Choroid plexus epithelial cell (primary cell): ENCODE results near the gene NBL1.

Source experiments
- DNase-seq: peaks from one replicate; pipeline ENCODE4 v3.0.0-alpha.2; 2010; ENCODE audit warnings: low read depth
- H3K4me3 ChIP-seq: 2 replicates; pipeline ENCODE4 v1.5.1; 2011; ENCODE audit warnings: low read depth, mild to moderate bottlenecking, control low read depth, low read length, moderate library complexity
- TF ChIP-seq, protein P1 (sequence below): conservative IDR thresholded peaks from 2 replicates; pipeline ENCODE4 v1.5.1; 2011; ENCODE audit warnings: low read depth, mild to moderate bottlenecking, control low read depth, inconsistent platforms, low read length, moderate library complexity

Gene NBL1

DNA sequence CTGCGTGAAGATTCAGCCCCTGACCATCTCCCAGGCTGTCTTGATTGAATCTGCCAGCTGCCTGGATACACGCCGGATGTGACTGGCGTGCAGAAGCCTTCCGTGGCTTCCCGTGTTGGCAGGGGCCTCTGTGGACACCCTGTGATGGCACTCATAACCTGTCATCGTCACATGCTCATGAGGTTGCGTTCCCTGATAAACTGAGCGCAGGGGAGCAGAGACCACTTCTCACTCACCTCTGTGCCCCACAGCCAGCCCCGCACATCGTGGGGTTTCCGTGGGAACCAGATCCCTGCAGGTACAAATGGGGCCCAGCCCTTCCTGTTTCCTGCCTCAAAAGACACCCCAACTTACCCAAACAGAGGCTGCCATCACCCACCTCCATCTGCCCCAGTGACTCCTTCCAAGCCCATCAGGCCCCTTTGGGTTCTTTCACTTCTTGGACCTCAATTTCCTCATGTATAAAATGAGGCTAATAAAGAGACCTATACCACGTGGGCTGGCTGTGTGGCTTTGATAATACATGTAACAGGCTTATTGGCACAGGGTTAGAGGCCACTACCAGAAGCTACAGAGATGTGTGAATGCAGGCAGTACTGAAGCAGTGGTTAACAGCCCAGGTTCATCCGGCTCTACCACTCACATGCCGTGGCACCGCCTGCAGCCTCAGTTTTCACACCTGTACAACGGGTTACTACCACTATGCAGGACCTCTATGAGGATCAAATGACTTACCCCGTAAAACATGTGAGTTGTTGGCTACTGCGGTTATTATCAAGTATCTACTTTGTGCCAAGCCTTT is 44.1 kb downstream of the NBL1 start:
- H3K4me3 ChIP-seq: no peak overlapping the region
- TF ChIP-seq, protein P1, sequence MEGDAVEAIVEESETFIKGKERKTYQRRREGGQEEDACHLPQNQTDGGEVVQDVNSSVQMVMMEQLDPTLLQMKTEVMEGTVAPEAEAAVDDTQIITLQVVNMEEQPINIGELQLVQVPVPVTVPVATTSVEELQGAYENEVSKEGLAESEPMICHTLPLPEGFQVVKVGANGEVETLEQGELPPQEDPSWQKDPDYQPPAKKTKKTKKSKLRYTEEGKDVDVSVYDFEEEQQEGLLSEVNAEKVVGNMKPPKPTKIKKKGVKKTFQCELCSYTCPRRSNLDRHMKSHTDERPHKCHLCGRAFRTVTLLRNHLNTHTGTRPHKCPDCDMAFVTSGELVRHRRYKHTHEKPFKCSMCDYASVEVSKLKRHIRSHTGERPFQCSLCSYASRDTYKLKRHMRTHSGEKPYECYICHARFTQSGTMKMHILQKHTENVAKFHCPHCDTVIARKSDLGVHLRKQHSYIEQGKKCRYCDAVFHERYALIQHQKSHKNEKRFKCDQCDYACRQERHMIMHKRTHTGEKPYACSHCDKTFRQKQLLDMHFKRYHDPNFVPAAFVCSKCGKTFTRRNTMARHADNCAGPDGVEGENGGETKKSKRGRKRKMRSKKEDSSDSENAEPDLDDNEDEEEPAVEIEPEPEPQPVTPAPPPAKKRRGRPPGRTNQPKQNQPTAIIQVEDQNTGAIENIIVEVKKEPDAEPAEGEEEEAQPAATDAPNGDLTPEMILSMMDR: no peak
- no peak for DNase-seq

DNA sequence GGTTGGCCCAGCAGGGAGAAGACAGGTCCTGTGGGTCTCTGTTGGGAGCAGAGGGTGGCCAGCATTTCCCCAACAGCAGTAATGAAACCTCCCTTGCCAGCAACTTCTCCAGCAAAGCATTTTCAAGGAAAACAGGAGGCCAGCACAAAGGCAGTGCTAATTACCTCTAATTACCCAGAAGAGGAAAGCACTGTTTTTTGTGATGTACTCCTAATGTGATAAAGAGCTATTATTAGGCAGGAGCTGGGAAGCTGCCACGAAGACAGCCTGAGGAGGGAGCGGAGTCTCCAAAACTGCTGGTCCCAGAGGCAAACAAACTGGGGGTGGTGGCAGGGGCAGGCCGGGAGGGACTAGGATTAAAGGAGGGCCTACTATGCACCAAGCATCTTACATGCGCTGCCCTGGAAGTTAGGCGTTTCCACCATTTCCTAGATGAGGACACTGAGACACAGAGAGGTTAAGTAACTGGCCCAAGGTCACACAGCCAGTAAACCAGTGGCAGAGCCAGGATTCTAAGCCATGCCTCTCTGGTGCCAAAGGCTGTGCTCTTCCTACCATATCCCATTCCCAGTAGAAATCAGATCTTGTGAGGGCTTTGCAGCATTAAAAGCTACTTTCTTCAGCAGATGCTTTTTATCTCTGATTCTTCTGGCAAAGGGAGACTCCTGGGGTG is 45.1 kb downstream of the NBL1 start:
- no peak overlapping the region for H3K4me3 ChIP-seq
- TF ChIP-seq, protein P1: no peak
- DNase-seq: no peak

DNA sequence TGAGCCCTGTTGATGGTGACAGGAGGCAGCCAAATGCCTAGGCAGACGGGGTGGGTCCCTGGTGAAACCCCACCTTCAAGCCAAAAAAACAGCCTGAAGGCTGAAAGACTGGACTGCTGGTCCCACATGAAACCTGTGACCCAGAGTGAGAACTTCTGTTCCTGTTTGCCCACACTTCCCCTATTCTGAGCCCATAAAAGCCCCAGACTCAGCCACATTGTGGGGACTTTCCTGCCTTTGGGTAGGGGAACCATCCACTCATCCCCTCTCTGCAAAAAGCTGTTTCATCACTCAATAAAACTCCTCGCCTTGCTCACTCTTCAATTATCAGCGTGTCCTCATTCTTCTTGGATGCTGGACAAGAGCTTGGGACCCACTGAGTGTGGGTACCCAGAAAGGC is 45.7 kb downstream of the NBL1 start:
- no peak for DNase-seq
- no peak overlapping the region for H3K4me3 ChIP-seq
- TF ChIP-seq, protein P1: no peak

DNA sequence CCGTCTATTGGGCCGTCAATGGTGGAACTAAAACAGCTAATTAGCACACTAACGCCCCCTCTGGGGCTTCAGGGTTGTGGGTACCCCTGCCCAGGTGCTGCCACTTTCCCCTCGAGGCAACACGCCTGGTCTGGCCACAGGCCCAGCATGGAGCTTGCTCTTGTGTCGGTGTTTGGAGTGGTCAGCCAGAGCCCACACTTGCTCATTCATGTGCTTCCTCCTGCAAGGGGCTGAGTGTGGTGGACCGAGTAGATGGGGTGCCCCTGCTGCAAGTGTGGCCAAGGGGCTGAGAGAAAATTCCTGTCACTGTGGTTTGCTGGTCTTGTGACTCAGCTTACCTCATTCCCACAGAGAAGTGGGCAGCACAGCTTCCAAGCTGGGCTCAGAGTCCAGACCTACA is 46.2 kb downstream of the NBL1 start:
- DNase-seq: no peak
- H3K4me3 ChIP-seq: no peak overlapping the region
- TF ChIP-seq, protein P1: no peak

DNA sequence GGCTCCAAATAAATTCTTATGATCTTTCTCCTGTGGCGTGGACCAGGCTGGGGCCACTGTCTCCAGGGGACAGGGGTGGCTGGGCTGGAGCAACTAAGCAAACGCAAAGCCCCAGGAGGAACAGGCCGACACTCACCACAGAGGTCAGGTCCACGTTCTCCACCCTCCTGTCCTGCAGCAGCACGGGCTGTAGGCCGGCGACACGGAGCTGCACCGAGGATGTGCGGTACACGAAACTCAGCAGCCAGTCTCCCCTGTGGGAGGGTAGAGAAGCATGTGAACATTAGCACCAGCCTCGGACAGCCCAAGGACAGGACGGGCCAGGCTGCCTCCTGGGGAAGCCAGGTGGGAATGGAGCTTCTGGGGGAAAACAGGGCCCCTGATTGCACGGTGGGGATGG is 50.2 kb downstream of the NBL1 start:
- TF ChIP-seq, protein P1: no peak
- DNase-seq: no peak
- H3K4me3 ChIP-seq: no peak overlapping the region

DNA sequence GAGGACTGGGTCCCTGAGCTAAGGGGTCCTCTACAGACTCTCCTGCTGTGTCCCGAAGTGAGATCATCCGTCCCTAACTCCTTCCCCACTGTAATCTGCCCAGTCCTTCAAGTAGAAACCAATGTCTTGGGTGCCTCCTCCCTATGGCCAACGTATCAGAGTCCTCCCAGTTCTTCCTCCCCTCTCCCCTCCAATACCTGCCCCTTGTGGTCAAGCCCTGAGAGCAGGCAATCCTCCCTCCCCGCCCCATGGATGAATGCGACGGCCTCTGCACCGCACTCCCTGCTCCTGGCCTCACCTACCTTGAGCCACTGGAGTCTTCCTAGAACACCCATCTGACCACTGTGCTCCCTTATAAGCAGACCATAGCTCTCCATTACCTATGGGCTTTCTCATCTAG is 51.7 kb downstream of the NBL1 start:
- H3K4me3 ChIP-seq: no peak overlapping the region
- no peak for DNase-seq
- TF ChIP-seq, protein P1: no peak
